Astrocyte (in vitro differentiated cells and primary cell): Measurements from ENCODE around the gene DLL4.

ENCODE experiments used
- EZH2 ChIP-seq: IDR thresholded peaks from 2 replicates; pipeline ENCODE4 v1.6.1; 2012; ENCODE audit warnings: mild to moderate bottlenecking, low read length, inconsistent platforms; ENCODE audit not compliant: insufficient read depth
- TF ChIP-seq, protein P1 (sequence below): IDR thresholded peaks from 2 replicates; pipeline ENCODE4 v1.5.1; 2011; ENCODE audit warnings: low read depth, mild to moderate bottlenecking, inconsistent platforms, low read length, moderate library complexity; ENCODE audit not compliant: insufficient read depth

GRCh38 chr15:40952901-40953712 lies 24.0 kb downstream of the DLL4 start, which contains the start of gene CHAC1:
- TF ChIP-seq, protein P1, sequence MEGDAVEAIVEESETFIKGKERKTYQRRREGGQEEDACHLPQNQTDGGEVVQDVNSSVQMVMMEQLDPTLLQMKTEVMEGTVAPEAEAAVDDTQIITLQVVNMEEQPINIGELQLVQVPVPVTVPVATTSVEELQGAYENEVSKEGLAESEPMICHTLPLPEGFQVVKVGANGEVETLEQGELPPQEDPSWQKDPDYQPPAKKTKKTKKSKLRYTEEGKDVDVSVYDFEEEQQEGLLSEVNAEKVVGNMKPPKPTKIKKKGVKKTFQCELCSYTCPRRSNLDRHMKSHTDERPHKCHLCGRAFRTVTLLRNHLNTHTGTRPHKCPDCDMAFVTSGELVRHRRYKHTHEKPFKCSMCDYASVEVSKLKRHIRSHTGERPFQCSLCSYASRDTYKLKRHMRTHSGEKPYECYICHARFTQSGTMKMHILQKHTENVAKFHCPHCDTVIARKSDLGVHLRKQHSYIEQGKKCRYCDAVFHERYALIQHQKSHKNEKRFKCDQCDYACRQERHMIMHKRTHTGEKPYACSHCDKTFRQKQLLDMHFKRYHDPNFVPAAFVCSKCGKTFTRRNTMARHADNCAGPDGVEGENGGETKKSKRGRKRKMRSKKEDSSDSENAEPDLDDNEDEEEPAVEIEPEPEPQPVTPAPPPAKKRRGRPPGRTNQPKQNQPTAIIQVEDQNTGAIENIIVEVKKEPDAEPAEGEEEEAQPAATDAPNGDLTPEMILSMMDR = no peak
- TF ChIP-seq EZH2 = no peak
